ENCODE measurements around the gene MAST2. TPM values are rescaled to one million over a fixed set of nuclear protein-coding genes. Genes with fewer than 3 reads are reported as not detected.

The MAST2 gene
- total RNA-seq, 1 donor, result 34.5 TPM

DNA sequence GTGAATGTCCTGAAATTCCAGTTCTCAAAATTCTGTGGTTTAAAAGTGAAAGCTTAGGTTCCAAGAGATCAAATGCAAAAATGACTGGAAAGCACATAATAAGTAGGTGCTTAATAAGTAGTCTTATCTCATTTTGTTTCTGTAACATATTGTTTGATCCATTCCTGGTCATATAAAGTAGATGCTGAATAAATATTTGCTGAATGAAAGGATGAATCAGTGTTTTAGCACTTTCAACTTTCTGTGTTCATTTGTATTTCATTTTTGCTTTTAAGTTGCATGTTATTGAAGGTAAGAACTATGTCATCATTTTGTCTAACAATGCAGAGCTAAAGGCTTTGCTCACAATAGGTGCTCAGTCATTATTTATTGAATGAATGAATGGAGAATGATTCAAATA is 6.3 kb downstream of the MAST2 start:
- DNase-seq (ENCODE audit: low read depth), result no peak
- TF ChIP-seq, protein P1, sequence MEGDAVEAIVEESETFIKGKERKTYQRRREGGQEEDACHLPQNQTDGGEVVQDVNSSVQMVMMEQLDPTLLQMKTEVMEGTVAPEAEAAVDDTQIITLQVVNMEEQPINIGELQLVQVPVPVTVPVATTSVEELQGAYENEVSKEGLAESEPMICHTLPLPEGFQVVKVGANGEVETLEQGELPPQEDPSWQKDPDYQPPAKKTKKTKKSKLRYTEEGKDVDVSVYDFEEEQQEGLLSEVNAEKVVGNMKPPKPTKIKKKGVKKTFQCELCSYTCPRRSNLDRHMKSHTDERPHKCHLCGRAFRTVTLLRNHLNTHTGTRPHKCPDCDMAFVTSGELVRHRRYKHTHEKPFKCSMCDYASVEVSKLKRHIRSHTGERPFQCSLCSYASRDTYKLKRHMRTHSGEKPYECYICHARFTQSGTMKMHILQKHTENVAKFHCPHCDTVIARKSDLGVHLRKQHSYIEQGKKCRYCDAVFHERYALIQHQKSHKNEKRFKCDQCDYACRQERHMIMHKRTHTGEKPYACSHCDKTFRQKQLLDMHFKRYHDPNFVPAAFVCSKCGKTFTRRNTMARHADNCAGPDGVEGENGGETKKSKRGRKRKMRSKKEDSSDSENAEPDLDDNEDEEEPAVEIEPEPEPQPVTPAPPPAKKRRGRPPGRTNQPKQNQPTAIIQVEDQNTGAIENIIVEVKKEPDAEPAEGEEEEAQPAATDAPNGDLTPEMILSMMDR (IDR thresholded peaks at IDR 0.05; ENCODE audit: insufficient read depth, low read depth, low read length), result no peak
- no peak overlapping the region for H3K4me3 ChIP-seq (ENCODE audit: low read depth, low read length)

DNA sequence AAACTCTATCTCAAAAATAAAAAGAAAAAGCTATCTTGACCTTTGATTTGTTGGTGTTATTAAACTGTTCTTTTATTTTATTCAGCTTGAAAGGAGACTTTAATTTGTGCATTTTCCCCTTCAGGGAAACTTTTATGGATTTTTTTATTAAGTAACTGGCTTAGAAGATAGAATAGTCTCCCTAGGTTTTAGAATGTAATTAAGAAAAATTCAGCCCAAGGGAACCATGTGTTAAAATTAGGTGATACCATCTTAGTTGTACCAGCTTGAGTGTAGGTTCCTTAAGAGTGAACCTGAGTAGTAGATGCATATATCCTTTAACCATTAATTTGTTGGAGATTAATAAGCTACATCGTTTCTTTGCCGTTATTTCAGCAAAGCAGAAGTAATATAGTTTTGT is 11.4 kb downstream of the MAST2 start:
- no peak for DNase-seq (ENCODE audit: low read depth)
- H3K4me3 ChIP-seq (ENCODE audit: low read depth, low read length), result no peak overlapping the region
- TF ChIP-seq, protein P1 (IDR thresholded peaks at IDR 0.05; ENCODE audit: insufficient read depth, low read depth, low read length), result no peak

- TF ChIP-seq, protein P1 (IDR thresholded peaks at IDR 0.05; ENCODE audit: insufficient read depth, low read depth, low read length), result no peak
- no peak for DNase-seq (ENCODE audit: low read depth)
- H3K4me3 ChIP-seq (ENCODE audit: low read depth, low read length), result no peak overlapping the region
Observed at GRCh38 chr1:45815667-45816458, 12.5 kb downstream of the MAST2 start.

DNA sequence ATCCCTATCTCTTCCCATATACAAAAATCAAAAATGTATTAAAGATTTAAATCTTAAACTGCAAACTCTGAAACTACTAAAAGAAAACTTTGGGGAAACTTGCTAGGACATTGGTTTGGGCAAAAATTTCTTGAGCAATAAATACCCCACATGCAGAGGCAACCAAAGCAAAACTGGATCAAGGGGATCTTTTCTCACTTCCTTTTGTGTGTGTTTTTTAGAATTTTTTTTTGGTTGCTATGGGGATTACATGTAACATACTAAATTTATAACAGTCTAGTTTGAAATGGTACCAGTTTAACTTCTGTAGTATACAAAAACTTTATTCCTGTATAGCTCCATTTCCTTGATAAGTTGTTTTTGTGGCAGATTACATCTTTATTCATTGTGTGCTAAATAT is 16.8 kb downstream of the MAST2 start:
- TF ChIP-seq, protein P1 (IDR thresholded peaks at IDR 0.05; ENCODE audit: insufficient read depth, low read depth, low read length), result no peak
- no peak for DNase-seq (ENCODE audit: low read depth)
- H3K4me3 ChIP-seq (ENCODE audit: low read depth, low read length), result no peak overlapping the region

- TF ChIP-seq, protein P1 (IDR thresholded peaks at IDR 0.05; ENCODE audit: insufficient read depth, low read depth, low read length), result no peak
- no peak overlapping the region for H3K4me3 ChIP-seq (ENCODE audit: low read depth, low read length)
- DNase-seq (ENCODE audit: low read depth), result peak; percentile 34
Observed at GRCh38 chr1:45820788-45821187, 17.4 kb downstream of the MAST2 start.

DNA sequence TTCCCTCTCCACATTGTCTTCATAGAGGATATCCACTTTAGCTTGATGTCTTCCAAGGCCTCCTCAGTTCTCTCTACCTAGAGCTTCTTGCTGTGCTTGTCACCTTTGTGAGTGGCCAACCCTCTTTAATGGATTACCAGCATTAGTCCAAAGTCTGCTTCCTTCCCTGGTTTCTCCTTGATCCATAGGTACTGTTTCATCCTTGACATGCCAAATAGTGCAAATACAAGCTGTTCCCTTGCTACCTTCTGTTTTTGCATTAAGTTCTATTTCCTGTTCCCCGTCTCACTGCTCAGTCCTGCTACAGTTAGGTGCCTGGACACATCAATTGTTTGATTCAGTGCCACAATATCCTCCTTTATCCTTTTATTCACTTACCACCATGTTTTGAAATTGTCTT is 19.2 kb downstream of the MAST2 start:
- no peak overlapping the region for H3K4me3 ChIP-seq (ENCODE audit: low read depth, low read length)
- TF ChIP-seq, protein P1 (IDR thresholded peaks at IDR 0.05; ENCODE audit: insufficient read depth, low read depth, low read length), result no peak
- no peak for DNase-seq (ENCODE audit: low read depth)

DNA sequence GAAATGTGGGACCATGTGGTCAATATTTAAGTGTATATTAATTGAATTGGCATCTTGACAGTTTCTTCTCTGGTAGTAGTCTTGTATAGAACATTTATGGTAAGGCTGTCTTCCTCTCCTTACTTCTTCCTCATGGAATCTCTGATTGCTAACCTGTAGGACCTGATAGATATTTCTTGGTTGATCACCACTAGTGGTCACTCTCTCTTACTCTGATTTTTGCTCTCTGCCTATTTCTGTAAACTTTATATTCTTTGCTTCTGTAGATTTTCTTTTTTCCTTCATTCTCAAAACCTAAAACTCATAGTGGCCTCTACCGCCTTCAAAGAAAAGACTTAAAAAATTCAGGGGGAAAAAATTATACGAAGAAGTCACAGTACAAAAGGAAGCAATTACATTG is 21.2 kb downstream of the MAST2 start:
- no peak overlapping the region for H3K4me3 ChIP-seq (ENCODE audit: low read depth, low read length)
- DNase-seq (ENCODE audit: low read depth), result no peak
- TF ChIP-seq, protein P1 (IDR thresholded peaks at IDR 0.05; ENCODE audit: insufficient read depth, low read depth, low read length), result no peak
